ENCODE measurements around the gene ARRB1.

- TF ChIP-seq, protein P1, sequence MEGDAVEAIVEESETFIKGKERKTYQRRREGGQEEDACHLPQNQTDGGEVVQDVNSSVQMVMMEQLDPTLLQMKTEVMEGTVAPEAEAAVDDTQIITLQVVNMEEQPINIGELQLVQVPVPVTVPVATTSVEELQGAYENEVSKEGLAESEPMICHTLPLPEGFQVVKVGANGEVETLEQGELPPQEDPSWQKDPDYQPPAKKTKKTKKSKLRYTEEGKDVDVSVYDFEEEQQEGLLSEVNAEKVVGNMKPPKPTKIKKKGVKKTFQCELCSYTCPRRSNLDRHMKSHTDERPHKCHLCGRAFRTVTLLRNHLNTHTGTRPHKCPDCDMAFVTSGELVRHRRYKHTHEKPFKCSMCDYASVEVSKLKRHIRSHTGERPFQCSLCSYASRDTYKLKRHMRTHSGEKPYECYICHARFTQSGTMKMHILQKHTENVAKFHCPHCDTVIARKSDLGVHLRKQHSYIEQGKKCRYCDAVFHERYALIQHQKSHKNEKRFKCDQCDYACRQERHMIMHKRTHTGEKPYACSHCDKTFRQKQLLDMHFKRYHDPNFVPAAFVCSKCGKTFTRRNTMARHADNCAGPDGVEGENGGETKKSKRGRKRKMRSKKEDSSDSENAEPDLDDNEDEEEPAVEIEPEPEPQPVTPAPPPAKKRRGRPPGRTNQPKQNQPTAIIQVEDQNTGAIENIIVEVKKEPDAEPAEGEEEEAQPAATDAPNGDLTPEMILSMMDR (IDR thresholded peaks at IDR 0.05): no peak
- no peak for TF ChIP-seq EZH2 (IDR thresholded peaks at IDR 0.05)
These were observed 102.6 kb downstream of the ARRB1 start for GRCh38 chr11:75248924-75249256.

All from neural progenitor cell (in vitro differentiated cells).